ENCODE data around the gene EXOC3L4.

EXOC3L4 gene

DNA sequence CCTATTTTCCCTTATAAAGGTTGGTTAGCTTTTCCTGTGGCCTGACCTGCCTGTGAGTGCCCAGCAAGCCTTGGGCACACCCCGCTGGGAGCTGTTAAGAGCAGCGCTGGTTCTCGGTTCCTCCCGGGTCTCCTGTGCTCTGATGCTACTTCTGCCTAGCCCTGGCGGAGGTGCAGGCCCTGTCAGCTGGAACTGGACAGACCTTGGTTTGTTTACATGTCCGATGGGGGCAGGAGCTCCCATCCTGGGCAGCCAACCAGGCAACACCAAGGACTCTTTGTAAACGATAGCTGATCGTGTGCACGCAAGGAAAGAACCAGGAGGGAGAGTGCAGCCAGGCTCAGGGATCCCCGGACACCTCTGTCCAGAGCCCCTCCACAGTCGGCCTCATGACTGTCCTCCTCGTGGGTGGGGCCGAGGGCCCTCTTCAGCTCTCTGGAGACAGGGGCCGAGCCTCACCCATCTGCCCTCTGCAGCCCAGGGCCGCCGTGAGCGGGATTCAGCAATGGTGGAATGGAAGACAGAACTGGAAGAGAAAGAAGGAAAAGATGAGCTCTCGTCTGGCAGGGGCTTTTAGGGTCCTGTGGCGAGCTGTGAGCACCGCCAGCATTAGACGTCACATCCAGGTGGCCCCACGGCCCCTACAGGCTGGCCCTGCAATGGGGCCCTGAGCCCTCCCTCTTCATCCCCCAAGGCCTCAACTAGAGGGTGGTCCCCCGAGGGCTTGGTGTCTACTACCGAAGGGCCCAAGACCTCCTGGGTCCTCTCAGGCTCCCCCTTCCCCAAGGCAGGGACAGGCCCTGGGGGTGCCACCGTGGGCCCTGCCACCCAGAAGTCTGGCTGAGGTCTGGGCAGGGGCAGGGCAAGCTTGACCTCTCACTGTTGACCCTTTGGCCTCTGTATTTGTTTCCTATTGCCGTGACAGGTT, 41.1 kb downstream of the EXOC3L4 start:
- Histone ChIP-seq H3K27me3 (ENCODE audit: control insufficient read depth, insufficient read depth, low read length) (no peaks in the 10 kb centered on the region), H3K4me3 (ENCODE audit: low read depth, low read length) (no peak overlapping the region), H3K9me3 (ENCODE audit: control insufficient read depth, low read length) (no peaks in the 10 kb centered on the region), H3K27ac (peak overlapping the region; percentile 42), H3K9ac (no peak overlapping the region), H3K79me2 (no peaks in the 10 kb centered on the region), H3K36me3 (ENCODE audit: control insufficient read depth, insufficient read depth, low read length) (no peaks in the 10 kb centered on the region), H3K4me1 (peaks cover 8% of the 10 kb centered on the region), H2AFZ (no peak overlapping the region), H3K4me2 (ENCODE audit: low read length) (no peak overlapping the region)
- TF ChIP-seq, protein P1, sequence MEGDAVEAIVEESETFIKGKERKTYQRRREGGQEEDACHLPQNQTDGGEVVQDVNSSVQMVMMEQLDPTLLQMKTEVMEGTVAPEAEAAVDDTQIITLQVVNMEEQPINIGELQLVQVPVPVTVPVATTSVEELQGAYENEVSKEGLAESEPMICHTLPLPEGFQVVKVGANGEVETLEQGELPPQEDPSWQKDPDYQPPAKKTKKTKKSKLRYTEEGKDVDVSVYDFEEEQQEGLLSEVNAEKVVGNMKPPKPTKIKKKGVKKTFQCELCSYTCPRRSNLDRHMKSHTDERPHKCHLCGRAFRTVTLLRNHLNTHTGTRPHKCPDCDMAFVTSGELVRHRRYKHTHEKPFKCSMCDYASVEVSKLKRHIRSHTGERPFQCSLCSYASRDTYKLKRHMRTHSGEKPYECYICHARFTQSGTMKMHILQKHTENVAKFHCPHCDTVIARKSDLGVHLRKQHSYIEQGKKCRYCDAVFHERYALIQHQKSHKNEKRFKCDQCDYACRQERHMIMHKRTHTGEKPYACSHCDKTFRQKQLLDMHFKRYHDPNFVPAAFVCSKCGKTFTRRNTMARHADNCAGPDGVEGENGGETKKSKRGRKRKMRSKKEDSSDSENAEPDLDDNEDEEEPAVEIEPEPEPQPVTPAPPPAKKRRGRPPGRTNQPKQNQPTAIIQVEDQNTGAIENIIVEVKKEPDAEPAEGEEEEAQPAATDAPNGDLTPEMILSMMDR (IDR thresholded peaks at IDR 0.05) = no peak

GRCh38 chr14:103136388-103137271, 42.1 kb downstream of the EXOC3L4 start:
- Histone ChIP-seq H3K9ac (no peak overlapping the region), H3K27me3 (ENCODE audit: control insufficient read depth, insufficient read depth, low read length) (no peaks in the 10 kb centered on the region), H3K27ac (no peak overlapping the region), H3K4me3 (ENCODE audit: low read depth, low read length) (no peak overlapping the region), H3K4me2 (ENCODE audit: low read length) (peak overlapping the region; percentile 6), H3K36me3 (ENCODE audit: control insufficient read depth, insufficient read depth, low read length) (no peaks in the 10 kb centered on the region), H3K4me1 (peaks cover 16% of the 10 kb centered on the region), H3K9me3 (ENCODE audit: control insufficient read depth, low read length) (no peaks in the 10 kb centered on the region), H2AFZ (no peak overlapping the region), H3K79me2 (no peaks in the 10 kb centered on the region)
- TF ChIP-seq, protein P1 (IDR thresholded peaks at IDR 0.05) = no peak

DNA sequence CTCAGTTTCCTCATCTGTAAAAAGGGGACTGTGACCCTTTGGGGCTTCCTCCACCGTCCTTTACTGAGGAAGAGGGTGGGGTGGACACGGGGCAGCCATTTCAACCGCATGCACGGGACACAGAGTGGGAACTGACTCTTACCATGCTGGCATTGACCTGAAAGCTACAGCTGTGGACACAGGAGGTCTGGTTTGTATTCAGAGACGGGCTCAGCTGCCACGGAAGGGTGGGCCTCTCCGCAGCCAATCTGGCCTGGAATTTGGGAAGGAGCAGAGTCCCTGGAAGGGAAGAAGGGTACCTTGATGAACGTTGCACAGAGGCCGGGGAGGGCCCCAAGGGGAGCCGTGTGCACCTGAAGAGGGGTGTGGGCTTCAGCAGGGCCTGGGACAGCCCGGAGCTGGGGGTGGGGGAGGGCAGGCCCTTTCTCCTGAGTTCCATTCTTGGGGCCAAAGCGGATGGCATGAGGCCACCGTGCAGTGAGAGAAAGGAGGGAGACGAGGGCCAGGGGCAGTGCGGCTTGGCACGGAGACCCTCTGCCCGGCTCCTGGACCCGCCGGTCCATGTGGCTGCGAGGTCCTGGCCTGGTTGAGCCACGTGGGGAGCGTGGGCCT, 43.3 kb downstream of the EXOC3L4 start:
- H3K4me3 ChIP-seq (ENCODE audit: low read depth, low read length) = no peak overlapping the region
- peaks cover 26% of the 10 kb centered on the region for H3K4me1 ChIP-seq
- no peaks in the 10 kb centered on the region for H3K27me3 ChIP-seq (ENCODE audit: control insufficient read depth, insufficient read depth, low read length)
- no peaks in the 10 kb centered on the region for H3K9me3 ChIP-seq (ENCODE audit: control insufficient read depth, low read length)
- H3K9ac ChIP-seq = no peak overlapping the region
- no peak overlapping the region for H3K4me2 ChIP-seq (ENCODE audit: low read length)
- no peak overlapping the region for H3K27ac ChIP-seq
- no peak overlapping the region for H2AFZ ChIP-seq
- H3K79me2 ChIP-seq = no peaks in the 10 kb centered on the region
- no peaks in the 10 kb centered on the region for H3K36me3 ChIP-seq (ENCODE audit: control insufficient read depth, insufficient read depth, low read length)
- TF ChIP-seq, protein P1 (IDR thresholded peaks at IDR 0.05) = no peak

DNA sequence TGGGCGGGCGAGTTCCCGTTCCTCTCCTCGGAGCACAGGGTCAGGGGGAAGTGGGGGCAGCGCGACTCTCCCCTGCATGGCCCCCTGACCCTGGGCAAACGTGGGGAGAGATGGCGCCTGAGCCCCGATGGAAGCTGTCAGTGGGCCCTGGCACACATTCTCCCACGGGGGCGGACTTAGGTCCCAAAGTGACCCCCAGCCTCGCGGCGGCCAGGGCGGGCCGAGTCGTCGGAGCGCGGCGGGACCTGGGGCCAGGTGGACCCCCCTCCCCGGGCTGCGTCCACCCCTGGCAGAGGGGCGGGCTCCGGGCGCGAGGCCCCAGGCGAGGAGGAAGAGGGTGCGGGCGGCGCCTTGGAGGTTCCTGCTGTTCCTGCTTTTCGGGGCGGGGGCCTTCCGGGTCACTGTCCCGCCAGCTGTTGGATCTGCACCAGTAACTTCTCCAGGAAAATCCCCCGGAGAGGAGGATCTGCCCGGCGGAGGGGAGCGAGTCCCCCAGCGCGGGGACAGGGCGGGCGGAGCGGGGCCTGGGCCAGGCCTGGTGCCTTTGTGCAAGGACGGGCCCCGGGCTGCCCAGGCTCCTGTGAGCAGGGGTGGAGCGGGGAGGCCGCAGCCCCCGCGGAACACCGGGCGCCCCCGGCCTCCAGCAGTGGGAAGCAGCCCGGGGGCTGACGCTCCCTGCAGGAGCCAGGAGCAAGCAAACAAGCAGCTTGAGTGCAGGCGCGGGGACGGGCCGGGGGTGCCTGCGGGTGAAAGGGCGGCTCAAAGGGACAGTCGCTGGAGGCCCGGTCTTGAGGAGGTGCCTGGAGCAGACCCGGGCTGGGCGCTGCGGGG, 44.0 kb downstream of the EXOC3L4 start:
- Histone ChIP-seq H3K4me2 (ENCODE audit: low read length) (no peak overlapping the region), H3K27ac (no peak overlapping the region), H3K4me1 (peaks cover 33% of the 10 kb centered on the region), H3K9me3 (ENCODE audit: control insufficient read depth, low read length) (no peaks in the 10 kb centered on the region), H3K27me3 (ENCODE audit: control insufficient read depth, insufficient read depth, low read length) (no peaks in the 10 kb centered on the region), H3K36me3 (ENCODE audit: control insufficient read depth, insufficient read depth, low read length) (no peaks in the 10 kb centered on the region), H3K4me3 (ENCODE audit: low read depth, low read length) (no peak overlapping the region), H3K79me2 (no peaks in the 10 kb centered on the region), H2AFZ (peak overlapping the region; percentile 19), H3K9ac (no peak overlapping the region)
- TF ChIP-seq, protein P1 (IDR thresholded peaks at IDR 0.05) = no peak
